ENCODE data around the gene MRPS15.
"Not testable (repeated sequence)": the region's sequence is repeated elsewhere in the genome, so short reads cannot be mapped to it uniquely, and the experiment has no call there.

DNA sequence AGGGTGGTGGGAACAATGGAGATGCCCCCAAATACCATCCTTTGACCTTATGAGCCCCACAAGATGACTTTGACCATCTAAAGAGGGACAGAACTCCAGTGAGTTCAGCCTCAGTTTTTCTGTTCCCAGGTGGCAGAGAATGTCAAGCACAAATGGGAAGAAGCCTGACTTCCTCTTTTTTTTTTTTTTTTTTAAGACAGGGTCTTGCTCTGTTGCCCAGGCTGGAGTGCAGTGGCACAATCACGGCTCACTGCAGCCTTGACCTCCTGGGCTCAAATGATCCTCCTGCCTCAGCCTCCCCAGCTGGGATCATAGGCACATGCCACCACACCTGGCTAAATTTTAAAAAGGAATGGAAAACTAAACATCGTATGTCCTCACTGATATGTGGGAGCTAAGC lies 47.0 kb upstream of the MRPS15 start:
- not testable (repeated sequence) for TF ChIP-seq POLR2A, POLR2AphosphoS5, TAF1 (IDR thresholded peaks at IDR 0.05; ENCODE audit: low read depth, low read length)

All from GM12891 (cell line).